B cell (primary cell): ENCODE data around the gene TRIM65.

ENCODE experiments used
- CTCF ChIP-seq: fragments of 200-600 bp; IDR thresholded peaks from one replicate; pipeline ENCODE4 v1.8.0; 2022; ENCODE audit warnings: antibody characterized with exemption, mild to moderate bottlenecking
- EZH2 ChIP-seq: IDR thresholded peaks from 2 replicates; pipeline ENCODE4 v1.6.1; 2012; ENCODE audit warnings: borderline replicate concordance, low read depth, mild to moderate bottlenecking, moderate library complexity, low read length; ENCODE audit not compliant: insufficient read depth, poor library complexity, severe bottlenecking

GRCh38 chr17:75889454-75889853, 7.3 kb downstream of the TRIM65 start:
- no peak for TF ChIP-seq CTCF
- no peak for TF ChIP-seq EZH2
